Sigmoid colon (tissue), 7 donors: ENCODE data around the gene STRIP2. TPM values are rescaled to one million over a fixed set of nuclear protein-coding genes. Genes with fewer than 3 reads are reported as not detected.

ENCODE experiments used
- DNase-seq: peaks from one replicate; pipeline ENCODE4 v3.0.0-alpha.2; 2019
- H3K27ac ChIP-seq, 4 donors: fragments of 200-600 bp; sonication (generic); one replicate each; pipeline ENCODE4 v1.5.1; 2016 to 2019; ENCODE audit warnings: mild to moderate bottlenecking in 1 of 4
- H3K27me3 ChIP-seq, 3 donors: fragments of 200-600 bp; sonication (generic); one replicate each; pipeline ENCODE4 v1.5.1; 2019; ENCODE audit warnings: mild to moderate bottlenecking in 1 of 3
- H3K36me3 ChIP-seq, 4 donors: fragments of 200-600 bp; sonication (generic); one replicate each; pipeline ENCODE4 v1.5.1; 2016 to 2019
- H3K4me1 ChIP-seq, 4 donors: fragments of 200-600 bp; sonication (generic); one replicate each; pipeline ENCODE4 v1.5.1; 2017 to 2019
- H3K4me3 ChIP-seq, 4 donors: fragments of 200-600 bp; sonication (generic); one replicate each; pipeline ENCODE4 v1.5.1; 2017 to 2019; ENCODE audit warnings: mild to moderate bottlenecking in 2 of 4, moderate library complexity in 1 of 4
- H3K9me3 ChIP-seq, 4 donors: fragments of 200-600 bp in 3 of 4; sonication (generic) in 3 of 4; one replicate each; pipeline versions ENCODE4 v1.5.1 to v1.6.1; 2013 to 2019
- EP300 ChIP-seq, 4 donors: sonication (generic); formaldehyde crosslinking; IDR thresholded peaks; one replicate each; pipeline ENCODE4 v1.6.1; 2017; ENCODE audit warnings: antibody characterized with exemption in 4 of 4
- POLR2A ChIP-seq, 2 donors: fragments of 450-650 bp; IDR thresholded peaks; one replicate each; pipeline ENCODE4 v1.6.1; 2016; ENCODE audit warnings: antibody characterized with exemption in 2 of 2, mild to moderate bottlenecking in 2 of 2, moderate library complexity in 2 of 2
- POLR2AphosphoS5 ChIP-seq, 4 donors: sonication (generic); formaldehyde crosslinking; IDR thresholded peaks; one replicate each; pipeline ENCODE4 v1.6.1; 2017; ENCODE audit warnings: antibody characterized with exemption in 4 of 4
- WGBS, 2 donors: extraction: QIAGEN DNeasy Blood & Tissue Kit; methylation state at CpG; one replicate each; pipeline ENCODE4 v1.1.7; 2013; 5-methylcytosine and 5-hydroxymethylcytosine counted together
- intact Hi-C: fragments of 100-400 bp; cut with DNase I; formaldehyde crosslinking; loops from one replicate; pipeline ENCODE4 v1.15.1; 2023
- polyA plus RNA-seq, 3 donors: library from polyadenylated mRNA; stranded (reverse); fragments of 200-250 nt; gene quantifications; one replicate each; pipeline ENCODE4 v1.2.3, GENCODE V29; 2013
- total RNA-seq, 4 donors: library from RNA; depleted of rRNA; stranded (reverse); fragments of >200 nt; gene quantifications; one replicate each; pipeline ENCODE4 v1.1.0, GENCODE V29; 2016
- TF ChIP-seq, protein P1 (sequence below), 4 experiments: fragments of 450-650 bp in 3 of 4; fragments of 200-600 bp in 1 of 4; IDR thresholded peaks; one replicate each; pipeline ENCODE4 v1.5.1; 2016 to 2019; ENCODE audit warnings: antibody characterized with exemption in 4 of 4, mild to moderate bottlenecking in 3 of 4, moderate library complexity in 2 of 4
- donor health status: healthy with polysubstance abuse.
- donor health status: Bipolar disorder and iron deficiency.
- donor health status: healthy.

The STRIP2 gene
- total and polyA plus RNA-seq, 7 donors, result 0.49 to 4.4 (median 1.0) TPM; not detected in 1

- H3K27me3 ChIP-seq, result peaks cover 0 to 5% (median 0%) of the 10 kb centered on the region in 3 donors
- H3K36me3 ChIP-seq, result no peaks in the 10 kb centered on the region
- TF ChIP-seq POLR2AphosphoS5 (IDR thresholded peaks at IDR 0.05) (no peak), EP300 (IDR thresholded peaks at IDR 0.05) (no peak), POLR2A (IDR thresholded peaks at IDR 0.05) (no peak)
- TF ChIP-seq, protein P1, sequence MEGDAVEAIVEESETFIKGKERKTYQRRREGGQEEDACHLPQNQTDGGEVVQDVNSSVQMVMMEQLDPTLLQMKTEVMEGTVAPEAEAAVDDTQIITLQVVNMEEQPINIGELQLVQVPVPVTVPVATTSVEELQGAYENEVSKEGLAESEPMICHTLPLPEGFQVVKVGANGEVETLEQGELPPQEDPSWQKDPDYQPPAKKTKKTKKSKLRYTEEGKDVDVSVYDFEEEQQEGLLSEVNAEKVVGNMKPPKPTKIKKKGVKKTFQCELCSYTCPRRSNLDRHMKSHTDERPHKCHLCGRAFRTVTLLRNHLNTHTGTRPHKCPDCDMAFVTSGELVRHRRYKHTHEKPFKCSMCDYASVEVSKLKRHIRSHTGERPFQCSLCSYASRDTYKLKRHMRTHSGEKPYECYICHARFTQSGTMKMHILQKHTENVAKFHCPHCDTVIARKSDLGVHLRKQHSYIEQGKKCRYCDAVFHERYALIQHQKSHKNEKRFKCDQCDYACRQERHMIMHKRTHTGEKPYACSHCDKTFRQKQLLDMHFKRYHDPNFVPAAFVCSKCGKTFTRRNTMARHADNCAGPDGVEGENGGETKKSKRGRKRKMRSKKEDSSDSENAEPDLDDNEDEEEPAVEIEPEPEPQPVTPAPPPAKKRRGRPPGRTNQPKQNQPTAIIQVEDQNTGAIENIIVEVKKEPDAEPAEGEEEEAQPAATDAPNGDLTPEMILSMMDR (IDR thresholded peaks at IDR 0.05), result no peak
- H3K9me3 ChIP-seq, result no peaks in the 10 kb centered on the region
- H3K4me1 ChIP-seq, result no peaks in the 10 kb centered on the region
- H3K27ac ChIP-seq, result no peak overlapping the region
- no peak for DNase-seq
- H3K4me3 ChIP-seq, result no peak overlapping the region
- 84 to 89% methylated on average over 10 of the region's 10 CpGs for WGBS, 2 donors
- intact Hi-C loops, result no loop called here
Observed at GRCh38 chr7:129513546-129513945, 79.3 kb downstream of the STRIP2 start.

- Histone ChIP-seq H3K9me3 (no peaks in the 10 kb centered on the region), H3K27me3 (peaks cover 0 to 3% (median 0%) of the 10 kb centered on the region in 3 donors), H3K27ac (no peak overlapping the region), H3K4me1 (no peaks in the 10 kb centered on the region), H3K4me3 (no peak overlapping the region), H3K36me3 (no peaks in the 10 kb centered on the region)
- TF ChIP-seq POLR2AphosphoS5 (IDR thresholded peaks at IDR 0.05), result no peak
- no peak for TF ChIP-seq EP300 (IDR thresholded peaks at IDR 0.05)
- TF ChIP-seq, protein P1 (IDR thresholded peaks at IDR 0.05), result no peak
- TF ChIP-seq POLR2A (IDR thresholded peaks at IDR 0.05), result no peak
- intact Hi-C loops, result no loop called here
- 69 to 74% methylated on average over 4 of the region's 4 CpGs for WGBS, 2 donors
- DNase-seq, result peak; percentile 44
Observed at GRCh38 chr7:129514683-129515082, 80.5 kb downstream of the STRIP2 start.

GRCh38 chr7:129515381-129515780, 81.1 kb downstream of the STRIP2 start:
- DNase-seq, result no peak
- no peak overlapping the region for H3K4me3 ChIP-seq
- intact Hi-C loops, result no loop called here
- H3K36me3 ChIP-seq, result no peaks in the 10 kb centered on the region
- H3K4me1 ChIP-seq, result no peaks in the 10 kb centered on the region
- 60 to 77% methylated on average over 4 of the region's 4 CpGs for WGBS, 2 donors
- no peaks in the 10 kb centered on the region for H3K9me3 ChIP-seq
- no peak overlapping the region for H3K27ac ChIP-seq
- TF ChIP-seq POLR2A (IDR thresholded peaks at IDR 0.05), result no peak
- TF ChIP-seq, protein P1 (IDR thresholded peaks at IDR 0.05), result no peak
- no peak for TF ChIP-seq EP300 (IDR thresholded peaks at IDR 0.05)
- TF ChIP-seq POLR2AphosphoS5 (IDR thresholded peaks at IDR 0.05), result no peak
- H3K27me3 ChIP-seq, result peaks cover 0 to 3% (median 0%) of the 10 kb centered on the region in 3 donors

DNA sequence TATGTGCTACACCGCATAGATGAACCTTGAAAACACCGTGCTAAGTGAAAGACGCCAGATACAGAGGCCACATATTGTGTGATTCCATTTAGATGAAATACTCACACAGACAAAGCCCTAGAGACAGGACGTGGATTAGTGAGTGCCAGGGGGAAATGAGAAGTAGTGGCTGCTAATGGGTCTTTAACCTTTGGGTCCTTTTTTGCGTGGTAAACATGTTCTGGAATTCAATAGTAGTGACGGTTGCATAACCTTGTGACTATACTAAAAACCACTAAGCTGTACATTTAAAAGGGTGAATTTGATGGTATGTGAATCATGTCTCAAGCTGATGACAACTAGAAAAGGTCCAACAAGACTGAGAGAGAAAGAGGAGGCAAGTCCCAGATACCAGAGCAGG, 83.7 kb downstream of the STRIP2 start:
- WGBS, 2 donors, result 85 to 87% methylated on average over 6 of the region's 6 CpGs
- intact Hi-C loops, result no loop called here
- peaks cover 0 to 18% (median 0%) of the 10 kb centered on the region in 3 donors for H3K27me3 ChIP-seq

More for the DNA sequence above, 83.7 kb downstream of the STRIP2 start:
- Histone ChIP-seq H3K9me3 (no peaks in the 10 kb centered on the region), H3K27ac (no peak overlapping the region), H3K4me1 (no peaks in the 10 kb centered on the region), H3K4me3 (no peak overlapping the region), H3K36me3 (no peaks in the 10 kb centered on the region)
- no peak for DNase-seq
- no peak for TF ChIP-seq EP300 (IDR thresholded peaks at IDR 0.05)
- TF ChIP-seq POLR2A (IDR thresholded peaks at IDR 0.05), result no peak
- TF ChIP-seq, protein P1 (IDR thresholded peaks at IDR 0.05), result no peak
- TF ChIP-seq POLR2AphosphoS5 (IDR thresholded peaks at IDR 0.05), result no peak
